ENCODE measurements around the gene AGAP1.
"Not testable (repeated sequence)": the region's sequence is repeated elsewhere in the genome, so short reads cannot be mapped to it uniquely, and the experiment has no call there.

The AGAP1 gene

GRCh38 chr2:236065314-236066160, 571.7 kb downstream of the AGAP1 start:
- no peak for DNase-seq (ENCODE audit: low read depth in 2 of 2)

DNA sequence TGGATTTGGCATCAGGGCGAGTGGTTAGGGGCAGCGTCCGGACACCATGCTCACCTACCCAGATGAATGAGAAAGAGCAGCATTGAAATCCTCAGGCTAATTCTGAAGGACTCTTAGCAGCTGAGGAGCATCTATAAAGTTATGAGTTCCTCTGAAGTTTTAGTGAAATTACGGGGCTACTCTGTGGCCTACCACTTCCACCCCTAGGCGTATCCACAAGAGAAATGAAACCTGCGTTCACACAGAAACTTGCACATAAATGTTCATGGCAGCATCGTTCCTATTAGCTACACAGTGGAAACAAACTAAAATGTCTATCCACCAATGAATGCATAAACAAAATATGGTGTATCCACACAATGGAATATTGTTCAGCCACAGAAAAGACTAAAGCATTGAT, 576.4 kb downstream of the AGAP1 start:
- no peak for DNase-seq (ENCODE audit: low read depth in 2 of 2)

GRCh38 chr2:236073246-236073645, 579.4 kb downstream of the AGAP1 start:
- no peak for DNase-seq (ENCODE audit: low read depth in 2 of 2)

- no peak for DNase-seq (ENCODE audit: low read depth in 2 of 2)
Measured at GRCh38 chr2:236073867-236074655, 580.2 kb downstream of the AGAP1 start.

- DNase-seq (ENCODE audit: low read depth in 2 of 2) = no peak
Measured at GRCh38 chr2:236075802-236076201, 582.0 kb downstream of the AGAP1 start.

GRCh38 chr2:236078297-236079255, 584.7 kb downstream of the AGAP1 start:
- DNase-seq (ENCODE audit: low read depth in 2 of 2) = no peak

DNA sequence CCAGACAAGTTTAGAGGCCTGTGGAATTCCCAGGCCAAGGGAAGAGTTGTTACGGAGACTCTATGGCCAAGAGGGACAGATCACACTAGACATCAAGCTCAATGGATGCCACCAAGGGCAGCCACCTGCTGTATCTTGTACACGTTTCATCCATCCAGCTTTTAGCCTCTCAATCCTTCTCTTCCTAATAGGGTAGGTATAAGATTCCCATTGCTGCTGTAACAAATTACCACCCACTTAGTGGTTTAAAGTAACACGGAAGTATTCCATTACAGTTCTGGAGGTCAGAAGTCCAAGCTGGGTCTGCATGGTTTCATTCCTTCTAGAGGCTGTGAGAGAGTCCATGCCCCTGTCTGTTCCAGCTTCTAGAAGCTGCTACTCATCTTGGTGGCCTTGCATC, 586.6 kb downstream of the AGAP1 start:
- no peak for DNase-seq (ENCODE audit: low read depth in 2 of 2)

DNA sequence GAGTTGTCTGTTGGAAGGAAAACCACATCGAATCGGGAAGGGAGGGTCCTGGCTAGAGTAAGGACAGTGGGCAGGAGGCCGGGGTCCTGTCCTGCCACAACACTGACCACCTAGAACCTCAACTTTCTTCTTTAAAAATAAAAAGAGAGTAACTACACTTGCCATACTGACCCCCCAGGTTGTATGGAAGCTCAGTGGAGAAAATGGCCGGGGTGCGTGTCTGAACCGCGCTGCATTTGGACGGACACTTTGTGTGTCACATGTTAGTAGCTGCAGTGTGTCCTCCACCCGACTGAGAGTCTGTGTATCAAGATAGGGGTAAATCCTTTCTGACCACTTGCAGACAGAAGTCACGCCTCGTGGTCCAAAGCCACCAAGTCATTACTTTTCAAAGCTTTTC, 587.3 kb downstream of the AGAP1 start:
- no peak for DNase-seq (ENCODE audit: low read depth in 2 of 2)

- DNase-seq (ENCODE audit: low read depth in 2 of 2) = no peak
Measured at GRCh38 chr2:236082061-236082460, 588.2 kb downstream of the AGAP1 start.

DNA sequence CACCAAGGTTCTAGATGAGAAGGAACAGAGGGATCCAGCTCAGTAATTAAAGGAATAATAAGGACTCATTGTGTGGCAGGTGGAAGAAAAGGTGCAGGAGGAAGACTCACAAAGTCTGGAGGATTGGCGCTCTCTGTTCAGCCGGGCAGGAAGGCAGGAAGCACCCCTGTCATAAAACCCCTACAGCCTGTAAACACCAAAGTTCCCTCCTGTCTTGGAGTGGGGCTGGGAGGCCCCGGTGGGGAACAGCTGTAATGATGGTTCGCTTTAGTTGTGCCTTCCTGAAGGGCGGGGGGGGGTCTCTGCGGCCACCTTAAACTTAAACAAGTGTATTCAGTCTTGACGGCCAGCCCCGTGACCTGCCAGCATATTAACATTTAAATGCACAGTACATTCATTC, 590.1 kb downstream of the AGAP1 start:
- DNase-seq (ENCODE audit: low read depth in 2 of 2) = no peak

DNA sequence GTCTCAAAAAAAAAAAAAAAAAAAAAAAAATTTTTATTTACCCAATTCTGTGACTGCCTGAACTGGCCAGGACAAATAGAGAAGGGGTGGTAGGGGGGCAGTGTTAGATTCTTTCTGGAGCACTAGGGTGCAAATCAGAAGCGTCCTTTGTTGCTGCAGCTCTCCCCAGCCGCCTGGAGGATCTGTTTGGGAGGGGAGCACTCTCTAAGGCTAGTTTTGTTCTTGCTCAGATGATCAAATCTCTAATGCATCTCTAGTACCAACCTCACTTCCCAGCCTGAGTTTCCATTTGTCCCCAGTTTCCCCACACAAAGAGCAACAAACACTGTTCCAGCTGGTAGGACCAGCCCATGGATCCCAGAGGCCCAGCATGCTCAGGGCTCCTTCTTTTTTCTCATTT, 591.4 kb downstream of the AGAP1 start:
- no peak for DNase-seq (ENCODE audit: low read depth in 2 of 2)

DNA sequence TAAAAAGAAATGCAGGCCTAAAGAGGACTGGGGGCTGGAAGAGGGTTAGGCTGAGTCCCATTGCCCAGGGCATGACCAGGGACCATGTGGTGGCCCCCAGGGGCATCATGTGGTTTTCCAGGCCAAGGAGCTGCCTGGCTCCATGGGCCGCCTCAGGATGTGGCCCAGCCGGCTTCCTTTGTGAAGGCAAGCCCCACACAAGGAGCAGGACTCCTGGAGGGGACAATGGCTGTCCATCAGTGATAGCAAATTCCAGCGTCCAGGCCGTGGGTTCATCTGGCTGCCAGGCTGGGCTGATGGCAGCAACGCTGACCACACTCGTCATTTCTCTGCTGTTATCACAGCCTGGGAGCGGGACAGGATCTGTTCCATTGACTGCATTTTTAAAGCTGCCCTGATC, 591.8 kb downstream of the AGAP1 start:
- no peak for DNase-seq (ENCODE audit: low read depth in 2 of 2)

DNA sequence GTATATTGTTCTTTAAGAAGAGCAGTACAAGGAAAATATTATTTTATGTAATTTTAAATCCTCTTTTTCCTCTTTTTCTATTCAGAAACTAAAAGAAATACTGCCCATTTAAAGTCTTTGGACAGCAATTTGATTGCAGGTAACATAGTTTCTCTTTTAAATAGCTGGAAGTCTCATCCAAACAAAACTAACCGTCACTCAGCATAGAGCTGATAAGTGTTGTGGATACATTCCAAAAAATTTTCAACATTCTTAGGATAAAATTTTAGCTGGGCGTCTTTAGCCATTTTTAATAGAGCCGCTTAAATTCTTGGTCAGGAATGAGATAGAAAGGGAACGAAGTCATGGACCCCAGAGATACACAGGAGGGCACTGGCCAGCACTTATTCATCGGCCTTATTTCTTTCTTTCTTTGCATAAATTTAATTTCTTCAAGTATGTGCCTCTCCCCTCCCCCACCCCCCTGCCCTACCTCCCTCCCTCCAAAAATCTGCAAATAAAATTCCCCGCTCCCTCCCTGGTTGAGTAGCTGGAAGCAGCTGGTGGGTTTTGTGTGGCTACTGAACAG, 592.6 kb downstream of the AGAP1 start:
- DNase-seq (ENCODE audit: low read depth in 2 of 2) = no peak

DNA sequence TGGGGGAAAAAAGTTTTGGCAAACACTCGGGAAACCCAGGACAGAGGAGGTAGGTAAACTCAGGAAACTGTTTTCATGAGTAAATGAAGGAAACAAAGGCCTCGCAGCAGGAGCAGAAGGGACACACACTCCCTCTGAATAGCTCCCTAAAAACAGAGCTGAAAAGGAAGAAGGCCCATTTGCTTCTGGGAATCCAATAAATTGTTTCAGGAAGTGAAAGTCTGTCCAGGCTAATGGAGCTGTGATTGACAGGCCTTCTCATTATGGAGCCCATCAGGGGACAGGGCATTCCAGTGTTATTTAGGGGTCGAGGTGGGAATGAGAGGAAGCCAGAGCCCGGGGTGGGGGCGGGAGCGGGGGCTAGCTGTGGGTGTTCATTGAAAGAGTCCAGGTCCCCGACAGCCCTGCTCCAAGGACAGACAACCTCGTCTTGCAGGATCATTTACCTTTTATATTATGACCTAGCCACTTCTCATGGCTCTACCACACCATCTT, 593.2 kb downstream of the AGAP1 start:
- DNase-seq (ENCODE audit: low read depth in 2 of 2) = no peak

- DNase-seq (ENCODE audit: low read depth in 2 of 2) = no peak
Measured at GRCh38 chr2:236088368-236089057, 594.7 kb downstream of the AGAP1 start.

- DNase-seq (ENCODE audit: low read depth in 2 of 2) = no peak
Measured at GRCh38 chr2:236089271-236090026, 595.6 kb downstream of the AGAP1 start.

DNA sequence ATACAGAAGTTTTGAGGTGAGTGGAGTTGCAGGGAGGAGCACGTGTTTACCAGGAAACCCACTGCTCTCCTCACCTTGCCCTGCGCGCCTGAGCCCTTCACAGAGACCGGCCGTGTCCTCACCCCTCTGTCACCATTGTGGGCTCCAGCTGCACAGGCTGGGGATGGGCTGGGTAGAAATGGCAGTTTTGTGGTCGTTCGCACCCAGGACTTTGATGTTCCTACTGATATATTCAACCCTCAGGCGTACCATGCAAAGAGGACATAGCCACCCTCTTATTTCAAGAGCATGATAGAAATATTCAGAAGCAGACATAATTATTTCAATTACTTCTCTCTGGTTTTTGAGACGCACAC, 596.2 kb downstream of the AGAP1 start:
- no peak for DNase-seq (ENCODE audit: low read depth in 2 of 2)

DNA sequence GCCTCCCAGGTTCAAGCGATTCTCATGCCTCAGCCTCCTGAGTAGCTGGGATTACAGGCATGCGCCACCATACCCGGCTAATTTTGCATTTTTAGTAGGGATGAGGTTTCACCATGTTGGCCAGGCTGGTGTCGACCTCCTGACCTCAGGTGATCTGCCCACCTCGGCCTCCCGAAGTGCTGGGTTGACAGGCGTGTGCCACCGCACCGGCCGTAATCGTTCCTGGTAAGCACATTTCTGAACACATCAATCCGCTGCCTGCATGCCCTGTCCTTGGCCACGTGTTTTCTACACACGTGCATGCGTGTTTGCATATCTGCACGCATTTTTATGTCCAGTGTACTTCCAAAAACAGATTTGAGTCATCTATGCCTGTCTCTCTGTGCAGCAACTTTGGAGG, 597.0 kb downstream of the AGAP1 start:
- not testable (repeated sequence) for DNase-seq (ENCODE audit: low read depth in 2 of 2)

- DNase-seq (ENCODE audit: low read depth in 2 of 2) = no peak
Measured at GRCh38 chr2:236092714-236093113, 598.9 kb downstream of the AGAP1 start.

DNA sequence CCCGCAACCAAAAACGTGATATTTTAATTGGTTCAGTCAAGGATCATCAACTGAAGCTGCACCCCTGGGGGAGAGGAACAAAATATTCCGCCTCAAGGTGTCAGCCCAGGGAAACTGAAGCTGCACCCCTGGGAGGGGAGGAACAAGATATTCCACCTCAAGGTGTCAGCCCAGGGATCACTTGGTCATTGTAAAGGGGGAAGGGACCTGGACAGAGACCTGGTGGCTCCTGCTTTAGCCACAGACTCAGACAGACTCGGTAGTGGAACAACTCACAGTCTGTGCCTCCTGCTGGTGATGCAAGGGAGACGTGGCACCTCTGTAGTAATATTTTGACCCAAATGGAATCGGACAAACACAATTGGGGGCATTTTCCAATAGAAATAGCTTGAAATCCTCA, 599.3 kb downstream of the AGAP1 start:
- DNase-seq (ENCODE audit: low read depth in 2 of 2) = no peak
